Measurements from ENCODE around the gene TNFRSF12A.
A peak's percentile ranks its signal among the peaks of the same experiment; 100 is the strongest.

The TNFRSF12A gene

GRCh38 chr16:3020247-3020603 lies at the start of gene TNFRSF12A:
TSS of gene TNFRSF12A (plus strand) at chr16:3020368. CDS start at chr16:3020398, 30 bp downstream.
- DNase-seq, result peak; percentile 82

DNA sequence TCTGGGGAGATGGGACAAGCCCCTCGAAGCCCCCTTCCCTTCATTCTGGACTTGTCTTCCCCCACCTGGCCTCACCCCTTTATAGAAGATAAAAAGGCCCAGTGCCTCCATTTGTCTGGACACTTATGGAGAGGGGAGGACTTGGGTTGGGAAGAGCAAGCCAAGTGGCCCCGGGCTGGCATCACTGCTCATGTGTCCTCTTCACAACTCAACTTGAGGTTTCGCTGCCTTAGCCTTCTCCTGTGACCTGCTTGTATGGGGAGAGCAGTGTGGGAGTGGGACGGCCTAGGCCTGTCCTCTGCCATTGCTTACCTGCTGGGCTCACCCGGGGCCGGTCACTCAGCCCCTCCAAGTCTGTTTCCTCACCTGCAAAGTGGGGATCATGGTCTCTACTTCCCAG lies 49.6 kb upstream of the TNFRSF12A start:
- DNase-seq, result no peak

- DNase-seq, result no peak
Observed at GRCh38 chr16:2971134-2971984, 48.8 kb upstream of the TNFRSF12A start.

DNA sequence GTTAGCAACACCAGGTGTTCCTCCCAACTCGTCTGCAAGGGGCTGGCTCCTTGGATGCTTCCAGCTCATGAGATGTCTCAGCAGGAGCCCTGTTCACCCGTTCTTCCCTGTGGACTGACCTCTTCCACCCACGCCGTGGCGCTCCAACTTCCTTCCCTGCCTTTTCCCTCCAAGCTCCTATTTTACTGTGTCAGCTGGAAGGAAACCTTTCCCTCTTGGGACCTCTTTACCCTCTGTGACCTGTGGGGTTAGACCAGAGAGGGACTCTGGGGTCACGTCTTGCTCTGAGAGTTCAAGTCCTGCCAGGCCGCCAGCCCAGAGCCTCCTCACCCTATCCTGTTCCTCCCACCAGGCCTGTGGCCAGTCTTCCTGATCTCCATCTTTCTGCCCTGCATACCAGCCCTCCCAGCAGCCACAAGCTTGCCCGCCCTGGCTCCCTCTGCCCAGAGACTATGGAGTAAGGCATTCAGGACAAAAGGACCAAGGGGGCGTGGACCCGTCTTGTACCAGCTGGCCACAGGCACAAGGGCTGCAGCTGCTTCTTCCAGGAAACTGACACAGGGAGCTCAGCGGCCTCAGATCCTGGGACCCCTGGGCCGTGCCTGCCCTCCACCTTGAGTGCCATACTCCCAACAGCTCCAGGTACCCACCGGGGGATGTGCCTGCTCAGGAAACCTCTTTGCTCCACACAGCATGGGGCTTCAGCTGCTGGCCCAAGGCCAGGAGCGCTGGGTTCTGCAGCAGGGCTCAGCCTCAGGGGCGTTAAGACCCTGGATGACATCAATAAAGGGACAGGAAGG lies 48.0 kb upstream of the TNFRSF12A start:
- no peak for DNase-seq

GRCh38 chr16:2973093-2973492 lies 47.1 kb upstream of the TNFRSF12A start:
- no peak for DNase-seq

GRCh38 chr16:2973605-2974318 lies 46.4 kb upstream of the TNFRSF12A start:
- no peak for DNase-seq

DNA sequence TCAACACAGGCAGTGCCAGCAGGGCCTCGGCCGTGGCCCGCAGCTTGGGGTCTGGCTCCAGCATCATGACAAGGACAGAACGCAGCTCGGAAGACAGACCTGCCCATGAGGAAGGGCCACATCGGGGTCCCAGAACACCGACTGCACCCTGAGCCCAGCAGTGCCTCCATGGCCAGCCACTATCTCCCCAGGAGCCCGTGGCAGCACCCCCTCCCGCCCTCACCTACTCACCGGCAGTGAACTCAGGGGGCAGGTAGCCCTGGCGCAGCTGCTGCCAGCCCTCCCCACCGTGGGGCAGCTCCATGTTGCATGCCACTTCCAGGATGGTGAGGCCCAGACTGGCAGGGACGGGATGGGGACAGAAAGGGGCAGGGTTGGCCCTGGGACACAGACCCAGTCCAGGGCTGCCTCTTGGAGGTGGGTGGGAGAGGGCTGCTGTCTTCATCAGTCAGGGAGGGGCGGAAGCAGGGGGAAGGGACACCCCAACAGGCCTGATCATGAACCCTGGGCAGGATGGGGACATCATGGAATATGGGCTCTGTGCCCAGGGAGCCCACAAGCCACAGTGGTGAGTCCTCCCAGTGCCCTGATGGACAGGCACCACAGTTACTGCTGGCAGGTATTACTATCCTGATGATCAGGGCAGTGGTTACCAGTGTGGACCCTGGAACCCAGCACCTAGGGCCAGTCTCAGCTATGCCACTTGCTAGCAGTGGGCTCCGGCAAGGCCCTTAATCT lies 45.7 kb upstream of the TNFRSF12A start:
- DNase-seq, result no peak

DNA sequence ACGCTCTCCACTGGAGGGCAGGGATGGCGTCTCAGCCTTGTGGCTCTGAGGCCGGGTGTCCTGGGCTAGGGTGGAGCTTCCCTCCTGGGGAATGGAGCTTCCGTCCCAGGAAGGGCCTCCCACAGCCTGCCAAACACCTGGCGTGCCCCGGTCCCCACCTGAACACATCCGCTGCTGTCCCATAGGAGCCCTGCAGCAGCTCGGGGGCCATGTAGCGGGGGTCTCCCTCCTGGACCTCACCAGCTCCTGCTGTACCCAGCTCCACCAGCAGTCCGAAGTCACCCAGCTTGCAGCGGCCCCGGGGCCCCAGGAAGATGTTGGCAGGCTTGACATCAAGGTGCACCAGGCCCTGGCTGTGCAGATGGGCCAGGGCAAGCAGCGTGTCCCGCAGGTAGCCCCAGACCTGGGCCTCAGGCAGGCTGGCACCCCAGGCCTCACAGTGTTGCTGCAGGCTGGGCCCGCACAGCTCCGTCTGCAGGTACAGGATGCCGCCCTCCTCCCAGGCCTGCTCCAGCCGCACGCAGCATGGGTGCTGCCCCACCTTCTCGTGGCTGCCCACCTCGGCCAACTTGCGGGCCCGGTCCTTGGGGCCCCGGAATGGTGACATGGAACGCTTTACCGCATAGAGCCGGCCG lies 44.9 kb upstream of the TNFRSF12A start:
- no peak for DNase-seq

GRCh38 chr16:2976201-2976600 lies 44.0 kb upstream of the TNFRSF12A start:
- no peak for DNase-seq

- DNase-seq, result no peak
Observed at GRCh38 chr16:2976673-2977072, 43.5 kb upstream of the TNFRSF12A start.

DNA sequence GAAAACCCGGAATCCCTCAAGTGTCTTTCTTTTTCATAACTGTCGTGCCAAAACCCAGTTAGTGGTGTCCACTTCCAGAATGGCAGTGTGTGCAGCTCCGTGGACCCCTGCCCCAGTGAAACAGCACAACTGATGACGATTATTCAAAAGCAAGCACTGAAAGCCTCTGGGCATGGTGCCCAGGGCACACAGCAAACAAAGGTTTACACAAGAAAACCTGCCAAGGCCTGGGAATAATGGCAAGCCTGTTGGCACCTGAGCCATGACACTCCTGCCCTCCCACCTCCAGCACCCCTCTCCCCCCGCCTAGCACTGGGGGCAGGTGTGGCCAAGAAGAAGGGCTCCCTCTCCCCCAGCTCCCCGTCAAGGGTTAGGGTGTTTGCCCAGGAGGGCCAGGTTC lies 42.7 kb upstream of the TNFRSF12A start:
- DNase-seq, result no peak

GRCh38 chr16:2979669-2980226 lies 40.4 kb upstream of the TNFRSF12A start:
- DNase-seq, result no peak

DNA sequence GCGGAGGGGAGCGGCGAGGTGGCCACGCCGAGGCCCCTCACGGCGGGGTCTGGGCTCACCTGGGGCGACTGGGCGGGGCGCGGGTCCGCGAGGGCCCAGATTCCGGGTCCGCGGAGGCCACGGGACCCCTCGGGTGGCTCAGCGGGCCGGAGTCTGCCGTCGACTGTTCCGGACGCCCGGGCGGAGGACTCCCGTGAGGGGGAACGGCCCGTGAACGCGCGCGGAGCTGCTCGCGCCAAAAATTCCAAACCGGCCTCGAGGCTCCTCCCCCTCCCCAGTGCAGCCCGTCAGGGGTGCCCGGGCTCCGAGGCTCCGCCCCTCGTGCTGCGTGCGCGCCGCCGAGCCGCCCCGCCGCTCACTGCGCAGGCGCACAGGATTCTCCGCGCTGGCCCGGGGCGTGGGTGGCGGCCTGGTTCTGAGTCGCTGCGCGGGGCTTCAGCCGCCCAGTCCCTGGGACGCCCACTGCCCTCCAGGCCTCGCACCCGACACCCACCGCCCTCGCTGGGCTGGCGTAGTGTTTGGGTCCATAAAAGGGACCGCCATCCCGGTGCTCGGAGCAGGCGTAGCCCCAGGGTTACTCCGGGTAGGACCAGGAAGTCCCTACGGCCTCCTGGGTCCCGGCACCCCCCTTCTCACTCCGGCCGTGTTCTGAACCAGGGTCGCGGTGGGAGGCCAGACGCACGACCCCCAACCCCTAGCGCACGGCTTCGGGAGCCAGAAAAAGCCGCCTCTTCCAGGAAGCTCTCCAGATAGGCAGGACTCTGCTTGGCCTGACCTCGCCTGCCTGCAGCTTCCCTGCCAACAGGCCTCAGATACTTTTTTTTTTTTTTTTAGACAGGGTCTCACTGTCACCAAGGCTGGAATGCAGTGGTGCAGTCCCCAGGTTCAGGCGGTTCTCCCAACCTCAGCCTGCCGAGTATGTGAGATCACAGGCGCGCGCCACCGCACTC lies 39.7 kb upstream of the TNFRSF12A start, which contains the start of gene PKMYT1:
Gene PKMYT1 (minus strand): TSS at position 220 of the 950 bp plus-strand sequence. CDS start 789 bp downstream, outside the sequence.
- DNase-seq, result peak; percentile 95

DNA sequence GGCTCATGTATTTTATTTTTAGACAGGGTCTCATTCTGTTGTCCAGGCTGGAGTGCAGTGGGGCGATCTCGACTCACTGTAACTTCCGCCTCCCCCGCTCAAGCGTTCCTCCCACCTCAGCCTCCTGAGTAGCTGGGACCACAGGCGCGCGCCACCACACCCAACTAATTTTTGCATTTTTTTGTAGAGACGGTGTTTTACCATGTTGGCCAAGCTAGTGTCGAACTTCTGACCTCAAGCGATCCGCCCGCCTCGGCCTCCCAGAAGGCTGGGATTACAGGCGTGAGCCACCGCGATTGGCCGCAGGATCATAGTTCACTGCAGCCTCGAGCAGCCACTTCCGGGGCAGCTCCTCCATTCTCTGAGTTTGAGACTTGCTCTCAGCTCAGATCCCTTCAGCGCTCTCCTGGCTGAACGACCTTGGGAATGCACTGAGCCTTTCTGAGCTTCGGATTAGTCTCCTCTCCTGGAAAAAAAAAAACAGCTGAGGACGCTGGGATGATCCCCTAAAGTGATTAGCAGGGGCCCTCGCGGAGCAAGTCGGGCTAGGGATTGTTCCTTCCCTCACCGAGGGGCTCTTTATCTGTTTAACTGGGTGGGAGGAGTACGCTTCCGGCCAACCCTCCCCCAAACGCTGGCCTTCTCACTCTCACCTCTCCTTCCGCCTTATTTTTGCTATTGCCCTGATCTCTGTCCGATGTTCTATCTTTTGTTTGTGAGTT lies 38.8 kb upstream of the TNFRSF12A start:
- DNase-seq, result no peak

DNA sequence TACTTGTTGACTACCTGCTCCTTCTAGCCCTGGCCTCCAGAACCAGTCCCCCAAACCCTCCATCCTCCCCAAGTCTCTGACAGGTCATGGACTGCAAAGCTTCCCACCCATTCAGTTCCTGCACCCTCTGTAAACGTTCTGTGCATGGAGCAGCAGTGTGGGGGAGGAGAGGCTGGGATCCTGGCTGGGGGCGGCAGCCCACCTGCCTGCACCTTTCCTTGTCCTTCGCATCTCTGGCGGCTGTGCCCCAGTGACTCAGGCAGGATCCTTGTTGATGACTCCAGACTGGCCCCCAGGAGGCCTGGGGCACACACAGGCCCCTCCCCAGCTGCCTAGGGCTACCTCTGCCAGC lies 38.3 kb upstream of the TNFRSF12A start:
- DNase-seq, result no peak

DNA sequence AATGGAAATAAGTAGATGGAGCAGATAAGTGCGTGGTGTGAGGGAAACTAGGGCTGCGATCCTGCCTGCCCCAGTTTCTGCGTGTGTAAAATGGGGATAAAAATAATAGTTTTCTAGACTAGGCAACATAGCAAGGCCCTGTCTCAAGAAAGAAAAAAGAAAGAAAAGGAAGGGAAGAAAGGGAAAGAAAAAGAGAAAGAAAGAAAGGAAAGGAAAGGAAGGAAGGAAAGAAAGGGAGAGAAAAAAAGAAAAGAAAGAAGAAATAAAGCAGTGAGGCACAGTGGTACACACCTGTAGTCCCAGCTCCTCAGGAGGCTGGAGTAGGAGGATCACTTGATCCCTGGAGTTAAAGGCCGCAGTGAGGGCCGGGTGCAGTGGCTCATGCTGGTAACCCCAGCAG lies 37.8 kb upstream of the TNFRSF12A start:
- no peak for DNase-seq

GRCh38 chr16:2983706-2984136 lies 36.4 kb upstream of the TNFRSF12A start:
- peak; percentile 85 for DNase-seq

DNA sequence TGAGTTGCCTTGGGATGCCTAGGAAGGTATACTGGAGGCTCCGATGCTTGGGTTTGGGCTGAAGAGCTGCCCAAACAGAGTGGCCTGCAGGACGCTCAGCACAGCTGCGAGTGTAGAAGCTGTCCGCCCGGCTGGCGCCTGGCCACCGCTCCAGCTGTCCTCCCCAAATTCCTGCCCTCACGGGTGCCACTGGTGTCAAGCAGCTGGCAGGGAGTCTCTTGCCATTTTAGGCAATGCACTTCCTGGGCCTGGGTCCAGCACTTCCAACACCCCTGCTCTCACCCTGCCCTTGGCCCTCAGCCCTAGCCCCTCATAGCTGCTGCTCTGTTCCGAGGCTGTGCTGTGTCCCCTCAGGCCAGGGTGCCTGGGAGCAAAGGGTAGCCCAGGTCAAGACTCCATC lies 34.7 kb upstream of the TNFRSF12A start:
- peak; percentile 77 for DNase-seq

DNA sequence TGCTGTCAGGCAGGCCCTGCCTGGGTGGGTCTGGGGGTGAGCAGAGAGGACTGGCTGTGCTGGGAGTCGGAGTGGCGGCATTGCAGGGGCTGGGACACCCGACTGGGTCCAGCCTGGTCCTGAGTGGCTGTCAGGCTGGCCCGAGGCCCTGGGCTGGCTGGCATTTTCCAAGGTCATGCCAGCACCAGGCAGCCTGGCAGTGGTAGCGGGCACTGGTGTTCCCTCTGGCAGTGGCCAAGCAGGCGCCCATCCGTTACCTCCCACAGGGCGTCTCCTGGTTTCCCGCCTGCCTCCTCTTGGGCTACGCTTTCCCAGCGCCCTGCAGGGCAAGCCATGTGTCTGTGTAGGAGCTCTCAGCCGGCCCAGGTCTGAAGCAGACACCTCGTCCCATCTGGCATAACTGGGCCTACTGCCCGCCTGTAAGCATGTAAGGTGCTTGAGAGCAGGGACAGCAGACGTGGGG lies 34.2 kb upstream of the TNFRSF12A start:
- DNase-seq, result no peak

Measured in left hindlimb (tissue), 1 donor.